A549 (cell line): ENCODE results near the gene FOXP1.

Experiments used
- BHLHE40 ChIP-seq: IDR thresholded peaks from 2 replicates; pipeline ENCODE4 v1.6.1; 2012; ENCODE audit warnings: low read depth, low read length, inconsistent platforms
- CBX8 ChIP-seq: fragments of 200-600 bp; sonication (generic); IDR thresholded peaks from 2 replicates; pipeline ENCODE4 v1.6.1; 2016
- CHD4 ChIP-seq: fragments of 200-600 bp; sonication (generic); IDR thresholded peaks from 2 replicates; pipeline ENCODE4 v1.6.1; 2016; ENCODE audit warnings: antibody characterized with exemption, mild to moderate bottlenecking, borderline replicate concordance
- EP300 ChIP-seq, 2 experiments: fragments of >200 bp; sonication (Bioruptor Twin); formaldehyde crosslinking; IDR thresholded peaks; 2 replicates in 1 of 2; 3 replicates in 1 of 2; pipeline ENCODE4 v1.6.1; 2016 to 2017
- JUN ChIP-seq, 2 experiments: fragments of >200 bp; sonication (Bioruptor Twin); formaldehyde crosslinking; IDR thresholded peaks; 2 replicates in 1 of 2; 3 replicates in 1 of 2; pipeline ENCODE4 v1.6.1; 2016 to 2017
- MAFK ChIP-seq: fragments of 450-650 bp; IDR thresholded peaks from 2 replicates; pipeline ENCODE4 v1.6.1; 2014; ENCODE audit not compliant: partially characterized antibody
- MAX ChIP-seq: IDR thresholded peaks from 2 replicates; pipeline ENCODE4 v1.6.1; 2012
- POLR2A ChIP-seq: IDR thresholded peaks from 2 replicates; pipeline ENCODE4 v1.6.1; 2012; ENCODE audit warnings: mild to moderate bottlenecking, low read length
- RCOR1 ChIP-seq: fragments of 150-350 bp; IDR thresholded peaks from 2 replicates; pipeline ENCODE4 v1.6.1; 2014; ENCODE audit warnings: antibody characterized with exemption, low read length, low read depth
- SMC3 ChIP-seq: fragments of >200 bp; sonication (Bioruptor Twin); formaldehyde crosslinking; IDR thresholded peaks from 3 replicates; pipeline ENCODE4 v1.6.1; 2018; ENCODE audit warnings: inconsistent platforms
- TFCP2L1 ChIP-seq: fragments of 250-450 bp; sonication (Bioruptor Pico); IDR thresholded peaks from 2 replicates; pipeline ENCODE4 v1.5.0; 2021; ENCODE audit warnings: mild to moderate bottlenecking
- TF ChIP-seq, protein P1 (sequence below): fragments of >200 bp; sonication (Bioruptor Twin); formaldehyde crosslinking; IDR thresholded peaks from 3 replicates; pipeline ENCODE4 v1.5.1; 2016
- TF ChIP-seq, protein P2 (sequence below): fragments of 200-600 bp; sonication (generic); IDR thresholded peaks from 2 replicates; pipeline ENCODE4 v1.6.1; 2016; ENCODE audit warnings: antibody characterized with exemption, mild to moderate bottlenecking, moderate library complexity

GRCh38 chr3:71323558-71323957, 260.0 kb downstream of the FOXP1 start:
- no peak for TF ChIP-seq CBX8
- TF ChIP-seq, protein P1, sequence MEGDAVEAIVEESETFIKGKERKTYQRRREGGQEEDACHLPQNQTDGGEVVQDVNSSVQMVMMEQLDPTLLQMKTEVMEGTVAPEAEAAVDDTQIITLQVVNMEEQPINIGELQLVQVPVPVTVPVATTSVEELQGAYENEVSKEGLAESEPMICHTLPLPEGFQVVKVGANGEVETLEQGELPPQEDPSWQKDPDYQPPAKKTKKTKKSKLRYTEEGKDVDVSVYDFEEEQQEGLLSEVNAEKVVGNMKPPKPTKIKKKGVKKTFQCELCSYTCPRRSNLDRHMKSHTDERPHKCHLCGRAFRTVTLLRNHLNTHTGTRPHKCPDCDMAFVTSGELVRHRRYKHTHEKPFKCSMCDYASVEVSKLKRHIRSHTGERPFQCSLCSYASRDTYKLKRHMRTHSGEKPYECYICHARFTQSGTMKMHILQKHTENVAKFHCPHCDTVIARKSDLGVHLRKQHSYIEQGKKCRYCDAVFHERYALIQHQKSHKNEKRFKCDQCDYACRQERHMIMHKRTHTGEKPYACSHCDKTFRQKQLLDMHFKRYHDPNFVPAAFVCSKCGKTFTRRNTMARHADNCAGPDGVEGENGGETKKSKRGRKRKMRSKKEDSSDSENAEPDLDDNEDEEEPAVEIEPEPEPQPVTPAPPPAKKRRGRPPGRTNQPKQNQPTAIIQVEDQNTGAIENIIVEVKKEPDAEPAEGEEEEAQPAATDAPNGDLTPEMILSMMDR = no peak
- no peak for TF ChIP-seq CHD4
- TF ChIP-seq, protein P2, sequence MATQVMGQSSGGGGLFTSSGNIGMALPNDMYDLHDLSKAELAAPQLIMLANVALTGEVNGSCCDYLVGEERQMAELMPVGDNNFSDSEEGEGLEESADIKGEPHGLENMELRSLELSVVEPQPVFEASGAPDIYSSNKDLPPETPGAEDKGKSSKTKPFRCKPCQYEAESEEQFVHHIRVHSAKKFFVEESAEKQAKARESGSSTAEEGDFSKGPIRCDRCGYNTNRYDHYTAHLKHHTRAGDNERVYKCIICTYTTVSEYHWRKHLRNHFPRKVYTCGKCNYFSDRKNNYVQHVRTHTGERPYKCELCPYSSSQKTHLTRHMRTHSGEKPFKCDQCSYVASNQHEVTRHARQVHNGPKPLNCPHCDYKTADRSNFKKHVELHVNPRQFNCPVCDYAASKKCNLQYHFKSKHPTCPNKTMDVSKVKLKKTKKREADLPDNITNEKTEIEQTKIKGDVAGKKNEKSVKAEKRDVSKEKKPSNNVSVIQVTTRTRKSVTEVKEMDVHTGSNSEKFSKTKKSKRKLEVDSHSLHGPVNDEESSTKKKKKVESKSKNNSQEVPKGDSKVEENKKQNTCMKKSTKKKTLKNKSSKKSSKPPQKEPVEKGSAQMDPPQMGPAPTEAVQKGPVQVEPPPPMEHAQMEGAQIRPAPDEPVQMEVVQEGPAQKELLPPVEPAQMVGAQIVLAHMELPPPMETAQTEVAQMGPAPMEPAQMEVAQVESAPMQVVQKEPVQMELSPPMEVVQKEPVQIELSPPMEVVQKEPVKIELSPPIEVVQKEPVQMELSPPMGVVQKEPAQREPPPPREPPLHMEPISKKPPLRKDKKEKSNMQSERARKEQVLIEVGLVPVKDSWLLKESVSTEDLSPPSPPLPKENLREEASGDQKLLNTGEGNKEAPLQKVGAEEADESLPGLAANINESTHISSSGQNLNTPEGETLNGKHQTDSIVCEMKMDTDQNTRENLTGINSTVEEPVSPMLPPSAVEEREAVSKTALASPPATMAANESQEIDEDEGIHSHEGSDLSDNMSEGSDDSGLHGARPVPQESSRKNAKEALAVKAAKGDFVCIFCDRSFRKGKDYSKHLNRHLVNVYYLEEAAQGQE = no peak
- no peak for TF ChIP-seq RCOR1
- TF ChIP-seq BHLHE40 = no peak
- TF ChIP-seq MAX = no peak
- TF ChIP-seq POLR2A = no peak
- TF ChIP-seq TFCP2L1 (CRISPR knock-in tag) = no peak
- TF ChIP-seq EP300 (IDR thresholded peaks at IDR 0.05) = no peak
- TF ChIP-seq JUN (IDR thresholded peaks at IDR 0.05) = no peak
- no peak for TF ChIP-seq MAFK
- TF ChIP-seq SMC3 = no peak
